SK-N-SH treated with all-trans-retinoic acid at 6 μM for 48 hours (cell line): ENCODE measurements around the gene RALA.

ENCODE experiments used
- ATAC-seq: fragments of 200-7000 bp; cut with Tn5 transposase; 3 replicates; pipeline ENCODE4 v1.9.1; 2020; ENCODE audit warnings: mild to moderate bottlenecking, moderate library complexity
- ARNTL ChIP-seq: fragments of 450-650 bp; formaldehyde crosslinking; IDR thresholded peaks from 2 replicates; pipeline ENCODE4 v1.5.0; 2020; ENCODE audit warnings: low read depth, mild to moderate bottlenecking, moderate library complexity, borderline replicate concordance
- BACH2 ChIP-seq: fragments of 250-450 bp; sonication (Bioruptor Pico); IDR thresholded peaks from 2 replicates; pipeline ENCODE4 v1.9.0; 2021; ENCODE audit warnings: mild to moderate bottlenecking, borderline replicate concordance
- ESRRG ChIP-seq: fragments of 250-450 bp; sonication (Bioruptor Pico); IDR thresholded peaks from 2 replicates; pipeline ENCODE4 v1.6.1; 2021; ENCODE audit warnings: mild to moderate bottlenecking
- GLIS3 ChIP-seq: fragments of 250-450 bp; sonication (Bioruptor Pico); IDR thresholded peaks from 2 replicates; pipeline ENCODE4 v1.5.0; 2020; ENCODE audit warnings: mild to moderate bottlenecking, moderate library complexity
- ISL1 ChIP-seq: fragments of 250-450 bp; sonication (Bioruptor Pico); IDR thresholded peaks from 2 replicates; pipeline ENCODE4 v2.1.2; 2022; ENCODE audit warnings: mild to moderate bottlenecking, moderate library complexity
- OSR1 ChIP-seq: fragments of 250-450 bp; sonication (Bioruptor Pico); IDR thresholded peaks from 2 replicates; pipeline ENCODE4 v1.8.0; 2022; ENCODE audit warnings: moderate library complexity, mild to moderate bottlenecking, inconsistent platforms
- PPARA ChIP-seq: fragments of 250-450 bp; sonication (Bioruptor Pico); IDR thresholded peaks from 2 replicates; pipeline ENCODE4 v1.5.0; 2020; ENCODE audit warnings: mild to moderate bottlenecking, borderline replicate concordance
- RARB ChIP-seq: fragments of 250-450 bp; sonication (Bioruptor Pico); IDR thresholded peaks from 2 replicates; pipeline ENCODE4 v1.8.0; 2021; ENCODE audit warnings: mild to moderate bottlenecking, moderate library complexity
- SNAI2 ChIP-seq: fragments of 250-450 bp; sonication (Bioruptor Pico); IDR thresholded peaks from 2 replicates; pipeline ENCODE4 v1.5.0; 2020; ENCODE audit warnings: mild to moderate bottlenecking, moderate library complexity
- TCF4 ChIP-seq: fragments of 250-450 bp; sonication (Bioruptor Pico); IDR thresholded peaks from 2 replicates; pipeline ENCODE4 v1.8.0; 2021; ENCODE audit warnings: mild to moderate bottlenecking, moderate library complexity, borderline replicate concordance
- TOX ChIP-seq: fragments of 250-450 bp; sonication (Bioruptor Pico); IDR thresholded peaks from 2 replicates; pipeline ENCODE4 v1.8.0; 2021; ENCODE audit warnings: mild to moderate bottlenecking, moderate library complexity, borderline replicate concordance
- ZC3H10 ChIP-seq: fragments of 250-450 bp; sonication (Bioruptor Pico); IDR thresholded peaks from 2 replicates; pipeline ENCODE4 v1.5.1; 2021; ENCODE audit warnings: mild to moderate bottlenecking, moderate library complexity
- ZFP3 ChIP-seq: fragments of 250-450 bp; sonication (Bioruptor Pico); IDR thresholded peaks from 2 replicates; pipeline ENCODE4 v1.5.0; 2020; ENCODE audit warnings: mild to moderate bottlenecking, moderate library complexity
- ZFP30 ChIP-seq: fragments of 450-650 bp; formaldehyde crosslinking; IDR thresholded peaks from 2 replicates; pipeline ENCODE4 v1.5.0; 2022; ENCODE audit warnings: mild to moderate bottlenecking, moderate library complexity
- ZNF565 ChIP-seq: fragments of 450-650 bp; formaldehyde crosslinking; conservative IDR thresholded peaks from 2 replicates; pipeline ENCODE4 v1.5.0; 2020; ENCODE audit warnings: low read depth, mild to moderate bottlenecking, moderate library complexity
- ZNF70 ChIP-seq: fragments of 450-650 bp; formaldehyde crosslinking; IDR thresholded peaks from 2 replicates; pipeline ENCODE4 v1.5.0; 2020; ENCODE audit warnings: mild to moderate bottlenecking, moderate library complexity
- ZNF8 ChIP-seq: fragments of 450-650 bp; formaldehyde crosslinking; IDR thresholded peaks from 2 replicates; pipeline ENCODE4 v1.5.0; 2020; ENCODE audit warnings: mild to moderate bottlenecking, moderate library complexity
- TF ChIP-seq, protein P1 (sequence below): fragments of 250-450 bp; sonication (Bioruptor Pico); IDR thresholded peaks from 2 replicates; pipeline ENCODE4 v1.5.1; 2020; ENCODE audit warnings: low read depth, mild to moderate bottlenecking, moderate library complexity
- TF ChIP-seq, protein P2 (sequence below): fragments of 250-450 bp; sonication (Bioruptor Pico); IDR thresholded peaks from 2 replicates; pipeline ENCODE4 v1.8.0; 2020; ENCODE audit warnings: mild to moderate bottlenecking, moderate library complexity, borderline replicate concordance
- TF ChIP-seq, protein P3 (sequence below): fragments of 250-450 bp; sonication (Bioruptor Pico); IDR thresholded peaks from 2 replicates; pipeline ENCODE4 v1.8.0; 2021; ENCODE audit warnings: low read depth, mild to moderate bottlenecking, moderate library complexity, borderline replicate concordance
- TF ChIP-seq, protein P4 (sequence below): fragments of 250-450 bp; sonication (Bioruptor Pico); IDR thresholded peaks from 2 replicates; pipeline ENCODE4 v1.5.1; 2021; ENCODE audit warnings: mild to moderate bottlenecking, moderate library complexity
- TF ChIP-seq, protein P5 (sequence below): fragments of 250-450 bp; sonication (Bioruptor Pico); IDR thresholded peaks from 2 replicates; pipeline ENCODE4 v1.5.0; 2020; ENCODE audit warnings: mild to moderate bottlenecking, moderate library complexity

The RALA gene

DNA sequence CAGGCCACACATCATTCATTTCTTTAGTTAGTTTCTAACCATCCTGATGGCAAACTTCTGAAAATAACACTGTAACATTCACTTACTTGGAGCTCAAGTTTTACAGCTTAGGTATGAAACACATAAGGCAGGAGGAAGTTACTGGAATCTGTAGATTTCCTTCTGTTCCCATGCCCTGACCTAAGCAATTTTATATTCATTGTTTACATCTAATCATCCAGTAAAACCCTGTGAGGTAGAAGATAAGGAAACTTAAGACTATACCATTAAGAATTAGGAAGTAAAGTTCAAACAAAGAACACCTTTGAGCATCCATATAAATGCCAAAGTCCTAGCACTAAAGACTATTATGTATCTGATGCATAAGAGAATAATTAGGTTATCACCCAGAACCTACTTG is 19.5 kb downstream of the RALA start (continued):
- TF ChIP-seq, protein P1, sequence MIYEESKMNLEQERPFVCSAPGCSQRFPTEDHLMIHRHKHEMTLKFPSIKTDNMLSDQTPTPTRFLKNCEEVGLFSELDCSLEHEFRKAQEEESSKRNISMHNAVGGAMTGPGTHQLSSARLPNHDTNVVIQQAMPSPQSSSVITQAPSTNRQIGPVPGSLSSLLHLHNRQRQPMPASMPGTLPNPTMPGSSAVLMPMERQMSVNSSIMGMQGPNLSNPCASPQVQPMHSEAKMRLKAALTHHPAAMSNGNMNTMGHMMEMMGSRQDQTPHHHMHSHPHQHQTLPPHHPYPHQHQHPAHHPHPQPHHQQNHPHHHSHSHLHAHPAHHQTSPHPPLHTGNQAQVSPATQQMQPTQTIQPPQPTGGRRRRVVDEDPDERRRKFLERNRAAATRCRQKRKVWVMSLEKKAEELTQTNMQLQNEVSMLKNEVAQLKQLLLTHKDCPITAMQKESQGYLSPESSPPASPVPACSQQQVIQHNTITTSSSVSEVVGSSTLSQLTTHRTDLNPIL (CRISPR knock-in tag): no peak

DNA sequence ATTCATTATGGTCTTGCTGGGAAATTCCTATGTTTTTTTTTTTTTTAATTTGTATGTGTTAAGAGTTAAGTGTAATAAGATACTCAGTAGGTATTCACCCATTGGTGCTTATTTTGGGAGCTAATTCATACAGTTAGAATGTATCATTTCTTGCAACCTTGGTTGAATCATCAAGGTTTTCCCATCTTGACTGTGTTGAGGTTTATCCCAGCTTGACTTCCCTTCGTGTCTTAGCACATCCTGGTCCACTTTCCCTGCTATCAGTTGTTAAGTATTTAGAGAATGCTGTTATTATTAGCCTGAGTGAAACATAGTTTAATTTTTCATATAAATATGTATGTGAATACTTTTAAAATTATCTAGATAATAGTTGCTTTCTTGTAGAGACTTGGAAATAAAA is 20.8 kb downstream of the RALA start:
- peak; percentile 26; the same call in 1 of the 2 replicates for TF ChIP-seq ISL1
- no peak for TF ChIP-seq BACH2 (CRISPR knock-in tag)
- ATAC-seq: peak; percentile 79

DNA sequence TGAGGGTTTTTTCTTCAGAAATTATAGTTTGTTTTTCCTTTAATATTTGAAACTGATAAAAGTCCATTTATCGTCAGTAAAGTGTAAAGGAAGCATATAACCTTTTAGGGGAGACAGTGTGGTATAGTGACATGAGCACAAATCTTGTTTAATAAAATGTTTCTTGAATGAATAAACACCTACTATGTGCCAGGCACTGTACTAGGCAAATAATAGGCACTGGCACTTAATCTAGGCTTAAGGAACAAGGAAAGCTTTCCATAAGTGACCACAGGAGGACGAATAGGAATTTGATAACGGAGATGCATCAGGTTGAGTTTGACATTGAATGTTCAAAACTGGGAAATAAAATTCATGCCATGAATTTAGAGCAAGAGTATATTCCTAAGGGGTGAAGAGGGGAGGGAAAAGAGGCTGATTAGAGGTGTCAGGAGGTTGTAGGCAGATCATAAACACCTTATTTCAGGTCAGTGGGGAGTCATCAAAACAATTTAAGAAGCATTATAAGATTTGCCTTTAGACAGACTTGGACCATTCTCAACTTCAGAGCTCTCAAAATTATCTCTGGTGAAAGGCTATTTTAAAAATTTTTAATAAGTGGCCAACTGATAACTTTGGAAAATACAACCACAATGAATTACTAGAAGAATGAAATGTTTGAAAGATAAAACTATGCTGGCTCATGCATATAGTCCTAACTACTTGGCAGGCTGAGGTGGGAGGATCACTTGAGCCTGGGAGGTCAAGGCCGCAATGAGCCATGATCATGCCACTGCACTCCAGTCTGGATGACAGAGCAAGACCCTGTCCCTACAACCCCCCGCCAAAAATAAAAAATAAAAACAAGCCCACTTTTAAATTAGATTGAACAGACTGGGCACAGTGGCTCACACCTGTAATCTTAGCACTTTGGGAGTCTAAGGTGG is 22.4 kb downstream of the RALA start:
- no peak for TF ChIP-seq ARNTL
- no peak for TF ChIP-seq TCF4
- TF ChIP-seq, protein P2, sequence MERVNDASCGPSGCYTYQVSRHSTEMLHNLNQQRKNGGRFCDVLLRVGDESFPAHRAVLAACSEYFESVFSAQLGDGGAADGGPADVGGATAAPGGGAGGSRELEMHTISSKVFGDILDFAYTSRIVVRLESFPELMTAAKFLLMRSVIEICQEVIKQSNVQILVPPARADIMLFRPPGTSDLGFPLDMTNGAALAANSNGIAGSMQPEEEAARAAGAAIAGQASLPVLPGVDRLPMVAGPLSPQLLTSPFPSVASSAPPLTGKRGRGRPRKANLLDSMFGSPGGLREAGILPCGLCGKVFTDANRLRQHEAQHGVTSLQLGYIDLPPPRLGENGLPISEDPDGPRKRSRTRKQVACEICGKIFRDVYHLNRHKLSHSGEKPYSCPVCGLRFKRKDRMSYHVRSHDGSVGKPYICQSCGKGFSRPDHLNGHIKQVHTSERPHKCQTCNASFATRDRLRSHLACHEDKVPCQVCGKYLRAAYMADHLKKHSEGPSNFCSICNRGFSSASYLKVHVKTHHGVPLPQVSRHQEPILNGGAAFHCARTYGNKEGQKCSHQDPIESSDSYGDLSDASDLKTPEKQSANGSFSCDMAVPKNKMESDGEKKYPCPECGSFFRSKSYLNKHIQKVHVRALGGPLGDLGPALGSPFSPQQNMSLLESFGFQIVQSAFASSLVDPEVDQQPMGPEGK (CRISPR knock-in tag): no peak
- no peak for TF ChIP-seq ZNF8
- TF ChIP-seq ISL1: no peak
- TF ChIP-seq ZNF70 (CRISPR knock-in tag): no peak
- TF ChIP-seq TOX (CRISPR knock-in tag): no peak
- TF ChIP-seq SNAI2 (CRISPR knock-in tag): no peak
- TF ChIP-seq, protein P3, sequence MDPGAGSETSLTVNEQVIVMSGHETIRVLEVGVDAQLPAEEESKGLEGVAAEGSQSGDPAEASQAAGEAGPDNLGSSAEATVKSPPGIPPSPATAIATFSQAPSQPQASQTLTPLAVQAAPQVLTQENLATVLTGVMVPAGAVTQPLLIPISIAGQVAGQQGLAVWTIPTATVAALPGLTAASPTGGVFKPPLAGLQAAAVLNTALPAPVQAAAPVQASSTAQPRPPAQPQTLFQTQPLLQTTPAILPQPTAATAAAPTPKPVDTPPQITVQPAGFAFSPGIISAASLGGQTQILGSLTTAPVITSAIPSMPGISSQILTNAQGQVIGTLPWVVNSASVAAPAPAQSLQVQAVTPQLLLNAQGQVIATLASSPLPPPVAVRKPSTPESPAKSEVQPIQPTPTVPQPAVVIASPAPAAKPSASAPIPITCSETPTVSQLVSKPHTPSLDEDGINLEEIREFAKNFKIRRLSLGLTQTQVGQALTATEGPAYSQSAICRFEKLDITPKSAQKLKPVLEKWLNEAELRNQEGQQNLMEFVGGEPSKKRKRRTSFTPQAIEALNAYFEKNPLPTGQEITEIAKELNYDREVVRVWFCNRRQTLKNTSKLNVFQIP (CRISPR knock-in tag): no peak
- no peak for TF ChIP-seq OSR1 (CRISPR knock-in tag)
- TF ChIP-seq, protein P4, sequence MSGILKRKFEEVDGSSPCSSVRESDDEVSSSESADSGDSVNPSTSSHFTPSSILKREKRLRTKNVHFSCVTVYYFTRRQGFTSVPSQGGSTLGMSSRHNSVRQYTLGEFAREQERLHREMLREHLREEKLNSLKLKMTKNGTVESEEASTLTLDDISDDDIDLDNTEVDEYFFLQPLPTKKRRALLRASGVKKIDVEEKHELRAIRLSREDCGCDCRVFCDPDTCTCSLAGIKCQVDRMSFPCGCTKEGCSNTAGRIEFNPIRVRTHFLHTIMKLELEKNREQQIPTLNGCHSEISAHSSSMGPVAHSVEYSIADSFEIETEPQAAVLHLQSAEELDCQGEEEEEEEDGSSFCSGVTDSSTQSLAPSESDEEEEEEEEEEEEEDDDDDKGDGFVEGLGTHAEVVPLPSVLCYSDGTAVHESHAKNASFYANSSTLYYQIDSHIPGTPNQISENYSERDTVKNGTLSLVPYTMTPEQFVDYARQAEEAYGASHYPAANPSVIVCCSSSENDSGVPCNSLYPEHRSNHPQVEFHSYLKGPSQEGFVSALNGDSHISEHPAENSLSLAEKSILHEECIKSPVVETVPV (CRISPR knock-in tag): no peak
- no peak for TF ChIP-seq ESRRG (CRISPR knock-in tag)
- no peak for TF ChIP-seq GLIS3 (CRISPR knock-in tag)
- TF ChIP-seq RARB (CRISPR knock-in tag): no peak
- TF ChIP-seq, protein P5, sequence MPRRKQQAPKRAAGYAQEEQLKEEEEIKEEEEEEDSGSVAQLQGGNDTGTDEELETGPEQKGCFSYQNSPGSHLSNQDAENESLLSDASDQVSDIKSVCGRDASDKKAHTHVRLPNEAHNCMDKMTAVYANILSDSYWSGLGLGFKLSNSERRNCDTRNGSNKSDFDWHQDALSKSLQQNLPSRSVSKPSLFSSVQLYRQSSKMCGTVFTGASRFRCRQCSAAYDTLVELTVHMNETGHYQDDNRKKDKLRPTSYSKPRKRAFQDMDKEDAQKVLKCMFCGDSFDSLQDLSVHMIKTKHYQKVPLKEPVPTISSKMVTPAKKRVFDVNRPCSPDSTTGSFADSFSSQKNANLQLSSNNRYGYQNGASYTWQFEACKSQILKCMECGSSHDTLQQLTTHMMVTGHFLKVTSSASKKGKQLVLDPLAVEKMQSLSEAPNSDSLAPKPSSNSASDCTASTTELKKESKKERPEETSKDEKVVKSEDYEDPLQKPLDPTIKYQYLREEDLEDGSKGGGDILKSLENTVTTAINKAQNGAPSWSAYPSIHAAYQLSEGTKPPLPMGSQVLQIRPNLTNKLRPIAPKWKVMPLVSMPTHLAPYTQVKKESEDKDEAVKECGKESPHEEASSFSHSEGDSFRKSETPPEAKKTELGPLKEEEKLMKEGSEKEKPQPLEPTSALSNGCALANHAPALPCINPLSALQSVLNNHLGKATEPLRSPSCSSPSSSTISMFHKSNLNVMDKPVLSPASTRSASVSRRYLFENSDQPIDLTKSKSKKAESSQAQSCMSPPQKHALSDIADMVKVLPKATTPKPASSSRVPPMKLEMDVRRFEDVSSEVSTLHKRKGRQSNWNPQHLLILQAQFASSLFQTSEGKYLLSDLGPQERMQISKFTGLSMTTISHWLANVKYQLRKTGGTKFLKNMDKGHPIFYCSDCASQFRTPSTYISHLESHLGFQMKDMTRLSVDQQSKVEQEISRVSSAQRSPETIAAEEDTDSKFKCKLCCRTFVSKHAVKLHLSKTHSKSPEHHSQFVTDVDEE: no peak
- no peak for TF ChIP-seq ZNF565 (CRISPR knock-in tag)
- no peak for TF ChIP-seq ZFP30
- no peak for ATAC-seq

DNA sequence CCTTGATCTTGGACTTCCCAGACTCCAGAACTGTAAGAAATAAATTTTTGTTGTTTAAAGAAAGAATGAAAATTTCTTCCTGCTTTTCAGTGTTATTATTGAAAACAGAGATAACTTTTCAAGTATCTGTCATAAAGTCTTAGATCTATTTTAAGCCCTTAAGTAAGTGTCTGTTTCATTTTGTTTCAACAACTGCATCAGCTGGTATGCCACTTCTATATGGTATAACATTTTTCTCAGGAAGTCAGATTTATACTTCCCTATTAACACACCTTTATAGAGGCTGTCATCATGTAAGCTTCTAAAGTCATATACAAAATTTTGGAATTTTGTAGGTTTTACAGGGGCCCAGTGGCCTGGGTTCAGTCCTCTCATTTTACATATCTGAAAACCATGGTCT is 24.4 kb downstream of the RALA start:
- ATAC-seq: no peak
- TF ChIP-seq, protein P2 (CRISPR knock-in tag): no peak
- TF ChIP-seq ARNTL (no peak), ZFP30 (no peak), ESRRG (CRISPR knock-in tag) (no peak), TCF4 (no peak), RARB (CRISPR knock-in tag) (no peak), BACH2 (CRISPR knock-in tag) (no peak), ZFP3 (no peak), OSR1 (CRISPR knock-in tag) (no peak), PPARA (CRISPR knock-in tag) (no peak), ZC3H10 (no peak)
- TF ChIP-seq, protein P5: no peak
